HG03039 (cell line): ENCODE data around the gene ARHGEF3.

Experiments used
- ATAC-seq: cut with Tn5 transposase; IDR thresholded peaks from one replicate; pipeline ENCODE4 v1.9.1; 2021; ENCODE audit warnings: mild to moderate bottlenecking, moderate library complexity; ENCODE audit not compliant: unreplicated experiment

The ARHGEF3 gene

DNA sequence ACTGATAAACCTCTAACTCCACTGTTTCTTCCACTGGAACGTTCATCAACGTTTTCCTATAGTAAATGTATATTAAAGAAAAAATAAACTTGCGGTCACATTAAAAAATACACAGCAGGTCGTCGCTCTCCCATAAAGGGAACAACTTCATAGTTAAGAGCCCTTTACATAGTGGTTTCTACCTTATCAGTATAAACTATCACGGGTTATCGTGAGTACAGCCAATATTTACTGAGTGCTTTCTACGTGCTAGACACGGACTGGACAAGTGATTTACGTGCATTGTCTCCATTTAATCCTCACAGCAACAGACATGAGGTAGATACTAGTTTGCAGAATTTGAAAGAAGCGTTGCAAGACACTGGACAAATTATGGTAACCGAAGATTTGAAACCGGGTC is 117.7 kb downstream of the ARHGEF3 start:
- ATAC-seq, result no peak

DNA sequence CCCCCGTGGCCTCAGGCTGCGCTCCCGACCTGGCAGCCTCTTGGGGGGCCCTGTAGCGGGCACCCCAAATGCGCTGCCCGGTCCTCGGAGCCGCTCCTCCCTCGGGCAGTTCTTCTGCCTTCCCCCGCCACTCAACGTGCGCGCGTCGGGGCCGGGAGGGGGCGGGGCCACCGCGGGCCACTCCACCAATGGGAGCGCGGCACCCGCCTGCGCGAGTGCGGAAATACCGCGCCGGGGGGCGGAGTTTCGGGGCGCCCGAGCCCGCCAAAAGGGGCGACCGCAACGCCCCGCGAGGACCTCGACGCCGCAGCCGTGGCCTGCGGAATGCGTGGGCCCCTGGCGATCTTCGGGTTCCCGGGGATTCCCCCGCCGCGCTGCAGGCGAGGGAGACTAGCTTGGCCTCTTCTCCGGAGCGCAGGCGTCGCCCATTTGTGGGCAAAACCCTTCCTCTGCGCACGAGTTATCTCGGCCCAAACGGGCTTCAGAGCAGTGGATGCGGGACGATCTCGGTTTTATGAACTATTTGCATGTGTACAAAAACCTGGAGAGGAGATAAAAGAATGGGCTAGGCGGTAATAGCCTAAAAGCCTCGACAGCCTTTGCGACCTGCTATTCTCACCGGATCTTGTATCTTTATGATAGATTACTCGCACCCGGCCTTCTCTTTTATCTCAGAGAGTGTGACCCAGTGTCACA is 118.5 kb downstream of the ARHGEF3 start, which contains the start of gene TASOR:
Gene TASOR (minus strand): TSS at position 144 of the 696 bp plus-strand sequence. CDS start 259 bp downstream, outside the sequence.
- peak; percentile 66 for ATAC-seq

DNA sequence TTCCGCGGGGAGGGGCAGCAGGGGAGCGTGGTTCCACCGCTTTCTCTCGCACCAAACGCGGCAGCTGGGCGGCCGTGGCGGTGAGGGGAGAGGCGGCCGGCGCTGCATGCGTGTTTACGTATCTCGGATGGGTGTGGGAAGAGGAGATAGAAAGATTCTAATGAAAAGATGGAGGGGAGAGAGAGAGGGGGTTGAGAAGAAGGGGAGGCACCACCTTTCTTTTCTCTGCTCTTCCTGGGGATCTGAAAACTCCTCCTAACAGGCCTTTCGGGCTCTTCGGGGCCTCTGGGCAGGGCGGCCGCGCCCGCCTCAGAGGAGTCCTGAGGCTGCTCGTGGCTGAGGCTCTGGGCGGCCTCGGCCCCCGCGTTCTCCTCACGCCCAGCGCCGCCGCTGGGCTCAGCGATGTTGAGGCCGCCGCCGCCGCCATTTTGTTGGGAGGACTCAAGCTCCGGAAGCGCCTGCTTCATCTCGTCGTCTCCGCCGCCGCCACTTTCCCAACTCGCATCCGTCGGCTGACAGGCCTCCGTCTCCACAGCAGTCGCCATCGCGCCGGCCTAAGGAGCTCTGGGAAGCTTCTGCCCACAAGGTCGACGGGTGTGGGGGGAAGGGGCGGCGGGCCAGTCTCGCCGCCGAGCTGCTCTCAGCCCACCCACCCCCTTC is 119.2 kb downstream of the ARHGEF3 start:
- peak; percentile 56 for ATAC-seq

DNA sequence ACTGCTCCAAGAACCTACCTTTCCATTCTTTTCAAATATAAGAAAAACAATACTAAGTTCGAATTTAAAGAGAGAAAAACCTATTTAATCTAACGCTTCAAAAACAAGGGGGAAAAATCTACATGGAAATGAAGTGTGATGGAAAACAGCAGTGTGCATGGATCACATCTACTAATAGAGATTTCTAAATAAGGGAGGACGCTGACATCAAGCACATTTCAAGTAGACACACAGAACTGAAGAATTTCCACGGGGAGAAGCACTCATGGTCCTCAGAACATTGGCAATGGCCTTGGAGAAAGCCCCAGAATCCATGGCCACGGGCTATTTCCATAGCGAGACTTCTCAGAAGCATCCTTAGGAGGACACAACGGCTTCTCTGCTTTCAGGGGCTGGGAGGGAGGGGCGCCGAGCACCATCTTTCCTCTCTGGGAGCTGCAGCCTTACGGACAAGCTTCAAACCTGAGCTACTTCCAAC is 119.7 kb downstream of the ARHGEF3 start:
- ATAC-seq, result no peak

DNA sequence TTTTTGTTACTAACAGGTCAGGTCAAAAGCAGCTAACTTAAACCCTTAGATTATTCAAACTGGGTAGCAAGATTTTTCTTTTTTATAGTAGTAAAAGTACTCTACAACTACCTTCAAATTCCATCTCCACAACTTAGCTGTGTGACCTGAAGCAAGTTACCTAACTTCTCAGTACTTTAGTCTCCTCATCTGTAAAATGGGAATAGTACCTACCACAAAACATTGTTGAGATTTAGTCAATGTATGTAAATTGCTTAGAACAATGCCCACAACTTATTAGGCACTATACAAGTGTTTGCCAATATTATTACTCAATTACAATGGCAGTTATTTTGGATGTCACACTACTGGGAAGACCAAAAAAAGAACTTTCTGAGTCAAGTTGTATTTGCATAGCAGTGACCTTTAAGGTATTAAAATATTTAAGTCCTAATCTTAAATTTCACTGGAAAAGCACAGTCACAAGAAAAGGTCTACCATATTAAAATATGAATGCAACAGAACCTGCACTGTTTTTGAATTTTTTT is 121.6 kb downstream of the ARHGEF3 start:
- ATAC-seq, result no peak
